Measurements from ENCODE around the gene SPG11. TPM values are rescaled to one million over a fixed set of nuclear protein-coding genes. Genes with fewer than 3 reads are reported as not detected.

SPG11 gene
- total and polyA plus RNA-seq, 2 donors (not counting 1 experiment from before 2014, with no cell fraction given), result 134 to 219 TPM

DNA sequence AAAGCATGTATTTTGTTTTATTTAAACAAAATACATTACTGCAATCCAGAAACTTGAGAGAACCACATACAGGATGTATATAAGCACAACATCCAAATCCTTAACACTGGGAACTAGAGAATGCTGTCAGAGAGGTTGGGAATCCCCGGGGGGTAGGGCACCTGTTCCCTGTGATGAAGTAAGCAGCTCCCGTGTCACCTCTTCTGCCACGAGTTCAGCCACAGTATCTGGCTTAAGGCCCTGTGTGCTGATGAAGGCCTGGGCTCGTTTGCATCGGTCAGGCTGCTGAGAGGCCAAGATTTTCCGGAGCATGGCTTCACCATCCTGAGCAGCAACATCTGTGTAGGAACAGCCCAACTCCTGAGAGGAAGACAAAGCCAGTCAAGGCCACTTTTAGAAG is 90.1 kb downstream of the SPG11 start:
- intact Hi-C loops (cut with micrococcal nuclease), result no loop called here
- 96% methylated on average over 6 of the region's 6 CpGs for WGBS (ENCODE audit: insufficient coverage)
- TF ChIP-seq CTCF (IDR thresholded peaks at IDR 0.05) (no peak), EZH2 (IDR thresholded peaks at IDR 0.05; ENCODE audit: borderline replicate concordance, insufficient read depth, low read depth, low read length, poor library complexity, severe bottlenecking) (no peak)
- Histone ChIP-seq H3K36me3 (replicated peaks in 1 of 2; ENCODE audit: control extremely low read depth in 1 of 2, control insufficient read depth in 1 of 2, extremely low read depth in 1 of 2, insufficient read depth in 2 of 2, low read length in 1 of 2) (peaks cover 9 to 58% of the 10 kb centered on the region in 2 experiments), H3K4me3 (ENCODE audit: control extremely low read depth in 1 of 5, extremely low read depth in 1 of 5, insufficient read depth in 1 of 5, low read depth in 2 of 5, low read length in 4 of 5) (no peak overlapping the region), H3K27me3 (replicated peaks in 1 of 4; ENCODE audit: control extremely low read depth in 1 of 4, control insufficient read depth in 3 of 4, insufficient read depth in 4 of 4, low read length in 3 of 4) (no peaks in the 10 kb centered on the region), H3K4me2 (replicated peaks; ENCODE audit: low read depth, low read length, poor library complexity, severe bottlenecking) (no peak overlapping the region), H4K20me1 (ENCODE audit: control insufficient read depth, insufficient read depth, low read length, poor library complexity, severe bottlenecking) (peaks cover 4% of the 10 kb centered on the region), H3K9me3 (ENCODE audit: control extremely low read depth in 1 of 3, control insufficient read depth in 2 of 3, insufficient read depth in 1 of 3, low read length in 2 of 3) (no peaks in the 10 kb centered on the region), H3K9ac (ENCODE audit: low read length) (no peak overlapping the region), H2AFZ (ENCODE audit: insufficient read depth, low read depth, low read length, poor library complexity, severe bottlenecking) (no peak overlapping the region), H3K27ac (ENCODE audit: low read length in 2 of 2) (no peak overlapping the region), H3K79me2 (ENCODE audit: control insufficient read depth, insufficient read depth, low read length) (peaks cover 26% of the 10 kb centered on the region), H3K4me1 (ENCODE audit: control insufficient read depth in 2 of 2, insufficient read depth in 2 of 2, low read length in 2 of 2) (peaks cover 1 to 2% of the 10 kb centered on the region in 2 donors)
- Mint-ChIP-seq H3K27ac (no peak overlapping the region), H3K9me3 (ENCODE audit: insufficient read depth) (no peaks in the 10 kb centered on the region), H3K4me1 (peaks cover 2% of the 10 kb centered on the region), H3K27me3 (no peaks in the 10 kb centered on the region), H3K4me3 (no peak overlapping the region)
- CTCF ChIA-PET, result interaction anchor here (0.8 to 1.2 kb wide), 2 partner anchors 10 to 11 kb away, joined by 3 read pairs; no protein-coding TSS in a partner anchor
- DNase-seq (no peak), ATAC-seq (ENCODE audit: low read depth) (no peak)
- POLR2A ChIA-PET, result no interaction called here

DNA sequence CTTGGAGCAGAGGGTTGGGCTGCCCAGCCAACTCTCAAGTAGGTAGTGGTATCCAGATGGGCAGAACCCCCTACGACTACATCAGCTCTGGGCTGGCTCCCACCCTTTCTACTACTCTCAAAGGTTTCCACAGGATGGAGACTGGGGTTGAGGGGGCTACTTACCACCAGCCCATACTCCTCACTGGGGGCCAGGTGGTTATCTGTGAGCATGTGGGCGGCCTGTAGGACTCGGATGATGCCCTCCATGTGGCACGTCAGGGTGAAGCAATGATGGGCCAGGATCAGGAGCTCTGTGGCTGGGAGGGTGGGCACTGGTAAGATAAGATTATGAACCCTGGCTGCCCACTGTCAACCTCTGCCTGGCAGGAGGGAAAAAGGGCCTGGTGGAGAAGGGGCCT is 93.1 kb downstream of the SPG11 start:
- POLR2A ChIA-PET, result no interaction called here
- no peak for ATAC-seq (ENCODE audit: low read depth)
- H3K27ac Mint-ChIP-seq, result peak overlapping the region; percentile 56

More for the DNA sequence above, 93.1 kb downstream of the SPG11 start:
- no peaks in the 10 kb centered on the region for H3K4me1 Mint-ChIP-seq
- H3K4me3 ChIP-seq (ENCODE audit: control extremely low read depth in 1 of 5, extremely low read depth in 1 of 5, insufficient read depth in 1 of 5, low read depth in 2 of 5, low read length in 4 of 5), result no peak overlapping the region
- H3K27me3 ChIP-seq (replicated peaks in 1 of 4; ENCODE audit: control extremely low read depth in 1 of 4, control insufficient read depth in 3 of 4, insufficient read depth in 4 of 4, low read length in 3 of 4), result no peaks in the 10 kb centered on the region
- intact Hi-C loops (cut with micrococcal nuclease), result no loop called here
- CTCF ChIA-PET, result interaction anchor here (1.0 kb wide), 1 partner anchor 9 kb away, joined by 3 read pairs; no protein-coding TSS in a partner anchor
- peaks cover 0 to 6% (median 3%) of the 10 kb centered on the region in 3 donors for H3K9me3 ChIP-seq (ENCODE audit: control extremely low read depth in 1 of 3, control insufficient read depth in 2 of 3, insufficient read depth in 1 of 3, low read length in 2 of 3)
- peaks cover 19 to 83% of the 10 kb centered on the region in 2 experiments for H3K36me3 ChIP-seq (replicated peaks in 1 of 2; ENCODE audit: control extremely low read depth in 1 of 2, control insufficient read depth in 1 of 2, extremely low read depth in 1 of 2, insufficient read depth in 2 of 2, low read length in 1 of 2)
- H3K27me3 Mint-ChIP-seq, result no peaks in the 10 kb centered on the region
- no peak for TF ChIP-seq CTCF (IDR thresholded peaks at IDR 0.05)
- TF ChIP-seq EZH2 (IDR thresholded peaks at IDR 0.05; ENCODE audit: borderline replicate concordance, insufficient read depth, low read depth, low read length, poor library complexity, severe bottlenecking), result no peak
- H2AFZ ChIP-seq (ENCODE audit: insufficient read depth, low read depth, low read length, poor library complexity, severe bottlenecking), result no peak overlapping the region
- H3K79me2 ChIP-seq (ENCODE audit: control insufficient read depth, insufficient read depth, low read length), result peaks cover 8% of the 10 kb centered on the region
- no peak overlapping the region for H3K27ac ChIP-seq (ENCODE audit: low read length in 2 of 2)
- peaks cover under 1% of the 10 kb centered on the region for H4K20me1 ChIP-seq (ENCODE audit: control insufficient read depth, insufficient read depth, low read length, poor library complexity, severe bottlenecking)
- H3K9me3 Mint-ChIP-seq (ENCODE audit: insufficient read depth), result no peaks in the 10 kb centered on the region
- no peak overlapping the region for H3K4me2 ChIP-seq (replicated peaks; ENCODE audit: low read depth, low read length, poor library complexity, severe bottlenecking)
- H3K4me1 ChIP-seq (ENCODE audit: control insufficient read depth in 2 of 2, insufficient read depth in 2 of 2, low read length in 2 of 2), result no peaks in the 10 kb centered on the region
- H3K4me3 Mint-ChIP-seq, result no peak overlapping the region
- 100% methylated on average over 3 of the region's 4 CpGs for whole genome bisulfite sequencing (ENCODE audit: insufficient coverage)
- H3K9ac ChIP-seq (ENCODE audit: low read length), result no peak overlapping the region
- no peak for DNase-seq
